HepG2 (cell line): ENCODE data around the gene AP1G1. TPM values are rescaled to one million over a fixed set of nuclear protein-coding genes. Genes with fewer than 3 reads are reported as not detected.
A peak's percentile ranks its signal among the peaks of the same experiment; 100 is the strongest.

Source experiments
- CBFB ChIP-seq: sonication (generic); formaldehyde crosslinking; IDR thresholded peaks from 2 replicates; pipeline ENCODE4 v1.4.0; 2020; ENCODE audit warnings: missing genetic modification reagents
- ESRRA ChIP-seq: sonication (generic); formaldehyde crosslinking; IDR thresholded peaks from 2 replicates; pipeline ENCODE4 v1.5.1; 2020; ENCODE audit warnings: mild to moderate bottlenecking, low read depth, missing genetic modification reagents
- HDAC1 ChIP-seq: sonication (generic); formaldehyde crosslinking; IDR thresholded peaks from 2 replicates; pipeline ENCODE4 v1.5.1; 2020; ENCODE audit warnings: mild to moderate bottlenecking, missing genetic modification reagents
- HMGXB4 ChIP-seq, 2 experiments: sonication (generic) in 1 of 2; formaldehyde crosslinking in 1 of 2; IDR thresholded peaks; 2 replicates each; pipeline versions ENCODE4 v1.4.0 to v1.6.1; 2018 to 2020; ENCODE audit warnings: missing genetic modification reagents in 2 of 2, borderline replicate concordance in 1 of 2, low read depth in 1 of 2, mild to moderate bottlenecking in 1 of 2, missing biosample characterization in 1 of 2
- HOXA3 ChIP-seq: sonication (generic); formaldehyde crosslinking; IDR thresholded peaks from 2 replicates; pipeline ENCODE4 v1.5.0; 2020; ENCODE audit warnings: missing genetic modification reagents
- ISX ChIP-seq: sonication (generic); formaldehyde crosslinking; conservative IDR thresholded peaks from 2 replicates; pipeline ENCODE4 v1.5.0; 2020; ENCODE audit warnings: missing genetic modification reagents
- MAF1 ChIP-seq: sonication (generic); formaldehyde crosslinking; IDR thresholded peaks from 2 replicates; pipeline ENCODE4 v1.5.0; 2020; ENCODE audit warnings: missing genetic modification reagents, borderline replicate concordance
- MXD3 ChIP-seq: IDR thresholded peaks from 2 replicates; pipeline ENCODE4 v1.6.1; 2016; ENCODE audit warnings: mild to moderate bottlenecking, missing biosample characterization, missing genetic modification reagents
- MXD4 ChIP-seq: IDR thresholded peaks from 2 replicates; pipeline ENCODE4 v1.6.1; 2016; ENCODE audit warnings: mild to moderate bottlenecking, missing biosample characterization, missing genetic modification reagents
- NR2F2 ChIP-seq: IDR thresholded peaks from 2 replicates; pipeline ENCODE4 v1.6.1; 2012; ENCODE audit warnings: low read depth, inconsistent platforms, borderline replicate concordance
- ONECUT2 ChIP-seq: sonication (generic); formaldehyde crosslinking; IDR thresholded peaks from 2 replicates; pipeline ENCODE4 v1.4.0; 2020; ENCODE audit warnings: missing genetic modification reagents
- RBM39 ChIP-seq: fragments of 200-400 bp; formaldehyde crosslinking; IDR thresholded peaks from one replicate; pipeline ENCODE4 v1.6.1; 2018; ENCODE audit warnings: antibody characterized with exemption, mild to moderate bottlenecking, low read depth, low read length; ENCODE audit not compliant: poor library complexity, severe bottlenecking
- RERE ChIP-seq: IDR thresholded peaks from 2 replicates; pipeline ENCODE4 v1.6.1; 2016; ENCODE audit warnings: low read depth, missing genetic modification reagents, missing compliant biosample characterization
- RNF2 ChIP-seq: fragments of 450-650 bp; conservative IDR thresholded peaks from 2 replicates; pipeline ENCODE4 v1.6.1; 2016; ENCODE audit warnings: low read depth
- RXRB ChIP-seq: IDR thresholded peaks from 2 replicates; pipeline ENCODE4 v1.6.1; 2016; ENCODE audit warnings: borderline replicate concordance, missing genetic modification reagents, missing compliant biosample characterization
- ZC3H13 ChIP-seq: sonication (generic); formaldehyde crosslinking; IDR thresholded peaks from 2 replicates; pipeline ENCODE4 v1.8.1; 2023; ENCODE audit warnings: mild to moderate bottlenecking, missing genetic modification reagents, moderate library complexity
- ZNF264 ChIP-seq: sonication (generic); formaldehyde crosslinking; IDR thresholded peaks from 2 replicates; pipeline ENCODE4 v1.4.0; 2020; ENCODE audit warnings: missing genetic modification reagents
- ZNF460 ChIP-seq: sonication (generic); formaldehyde crosslinking; IDR thresholded peaks from 2 replicates; pipeline ENCODE4 v1.5.1; 2020; ENCODE audit warnings: missing genetic modification reagents, mild to moderate bottlenecking, borderline replicate concordance
- ZNF501 ChIP-seq: sonication (generic); formaldehyde crosslinking; IDR thresholded peaks from 2 replicates; pipeline ENCODE4 v1.5.1; 2020; ENCODE audit warnings: mild to moderate bottlenecking, moderate library complexity, missing genetic modification reagents
- ZNF550 ChIP-seq: sonication (generic); formaldehyde crosslinking; IDR thresholded peaks from 2 replicates; pipeline ENCODE4 v1.4.0; 2020; ENCODE audit warnings: mild to moderate bottlenecking, missing genetic modification reagents, borderline replicate concordance
- ZNF598 ChIP-seq: sonication (generic); formaldehyde crosslinking; IDR thresholded peaks from 2 replicates; pipeline ENCODE4 v1.5.1; 2020; ENCODE audit warnings: mild to moderate bottlenecking, missing genetic modification reagents, borderline replicate concordance
- ZNF605 ChIP-seq: sonication (generic); formaldehyde crosslinking; IDR thresholded peaks from 2 replicates; pipeline ENCODE4 v1.8.0; 2022; ENCODE audit warnings: mild to moderate bottlenecking, missing genetic modification reagents
- polyA plus RNA-seq, 8 experiments: library from polyadenylated mRNA; depleted of rRNA in 3 of 8; stranded (reverse) in 7 of 8; unstranded in 1 of 8; fragments of >200 nt; fragmentation: Illumina TruSeq in 4 of 8; extraction: Trizol in 4 of 8; gene quantifications; 2 replicates each; pipeline versions ENCODE4 v1.2.1 to v1.2.3, GENCODE V29; 2011 to 2016; ENCODE audit warnings: low read depth in 4 of 8, missing spikeins in 1 of 8, mixed read lengths in 1 of 8; ENCODE audit not compliant: insufficient read depth in 1 of 8
- total RNA-seq, 5 experiments: library from RNA; depleted of rRNA; stranded (reverse); fragments of >200 nt; fragmentation: Illumina TruSeq; extraction: Trizol; gene quantifications; 2 replicates each; pipeline ENCODE4 v1.2.3, GENCODE V29; 2016; ENCODE audit warnings: low read depth in 1 of 5

The AP1G1 gene
- total and polyA plus RNA-seq, 2 of the 13 experiments (the other 11 are each of a cell fraction or from before 2014, with no cell fraction given): 62.2 to 66.2 TPM

GRCh38 chr16:71724320-71724751 lies 84.3 kb downstream of the AP1G1 start, which contains the start of gene PHLPP2 (continued):
- no peak for TF ChIP-seq RERE (CRISPR knock-in tag)
- 0 out of 2 replicates have a peak, but pooled peaks have one; percentile 9 for TF ChIP-seq RNF2
- TF ChIP-seq ZNF264 (CRISPR knock-in tag): no peak
- TF ChIP-seq CBFB (CRISPR knock-in tag): no peak
- TF ChIP-seq ZNF550 (CRISPR knock-in tag): no peak
- TF ChIP-seq NR2F2: no peak
- TF ChIP-seq ONECUT2 (CRISPR knock-in tag): no peak
- no peak for TF ChIP-seq ISX
- TF ChIP-seq HDAC1: peak; percentile 19; the same call in 1 of the 2 replicates
- TF ChIP-seq ZNF605 (CRISPR knock-in tag): no peak
- 0 out of 2 replicates have a peak, but pooled peaks have one; percentile 4 for TF ChIP-seq MXD4 (CRISPR knock-in tag)
- TF ChIP-seq ZNF598 (CRISPR knock-in tag): 0 out of 2 replicates have a peak, but pooled peaks have one; percentile 13
- no peak for TF ChIP-seq ZC3H13 (CRISPR knock-in tag)
- TF ChIP-seq HOXA3 (CRISPR knock-in tag): no peak
- no peak for TF ChIP-seq MXD3 (CRISPR knock-in tag)
- TF ChIP-seq ZNF501 (CRISPR knock-in tag): no peak
- TF ChIP-seq HMGXB4 (CRISPR knock-in tag; IDR thresholded peaks at IDR 0.05; ENCODE audit: borderline replicate concordance in 1 of 2, low read depth in 1 of 2): 0 out of 4 replicates have a peak, but pooled peaks of 1 of the 2 experiments have one; percentile 4
- TF ChIP-seq ESRRA: no peak
- no peak for TF ChIP-seq ZNF460 (CRISPR knock-in tag)
- no peak for TF ChIP-seq MAF1
- no peak for TF ChIP-seq RBM39
- 0 out of 2 replicates have a peak, but pooled peaks have one; percentile 29 for TF ChIP-seq RXRB (CRISPR knock-in tag)
